ENCODE results near the gene PHLDA1.
"Not testable (repeated sequence)": the region's sequence is repeated elsewhere in the genome, so short reads cannot be mapped to it uniquely, and the experiment has no call there.

- not testable (repeated sequence) for TF ChIP-seq CTCF (IDR thresholded peaks at IDR 0.05; ENCODE audit: extremely low read depth in 1 of 2, insufficient read depth in 1 of 2, low read depth in 1 of 2, low read length in 2 of 2); EZH2 (IDR thresholded peaks at IDR 0.05; ENCODE audit: borderline replicate concordance, low read depth, low read length, severe bottlenecking); MAX (IDR thresholded peaks at IDR 0.05; ENCODE audit: insufficient read depth, insufficient read length)
Measured at GRCh38 chr12:75987709-75988108, 43.9 kb downstream of the PHLDA1 start.
